CD4-positive, alpha-beta T cell treated with Interleukin-4 for 1 hour (primary cell): ENCODE measurements around the gene PRKCH.
A peak's percentile ranks its signal among the peaks of the same experiment; 100 is the strongest.
"Not testable (repeated sequence)": the region's sequence is repeated elsewhere in the genome, so short reads cannot be mapped to it uniquely, and the experiment has no call there.

Experiments used
- DNase-seq, 2 donors: peaks; one replicate each; pipeline ENCODE4 v3.0.0-alpha.2; 2020 to 2022

Gene PRKCH

DNA sequence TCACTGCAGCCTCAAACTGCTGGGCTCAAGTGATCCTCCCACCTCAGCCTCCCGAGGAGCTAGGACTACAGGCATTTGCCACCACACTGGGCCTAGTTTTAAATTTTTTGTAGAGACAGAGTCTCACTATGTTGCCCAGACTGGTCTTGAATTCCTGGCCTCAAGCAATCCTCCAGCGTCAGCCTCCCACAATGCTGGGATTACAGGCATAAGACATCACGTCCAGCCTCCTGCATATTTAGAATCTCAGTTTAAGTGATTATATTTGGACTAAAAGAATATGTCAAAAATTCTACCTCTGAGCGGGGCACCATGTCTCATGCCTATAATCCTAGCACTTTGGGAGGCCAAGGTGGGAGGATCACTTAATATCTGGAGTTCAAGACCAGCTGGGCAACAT lies 12.7 kb upstream of the PRKCH start:
- not testable (repeated sequence) for DNase-seq

GRCh38 chr14:61315313-61315712 lies 6.1 kb upstream of the PRKCH start:
- no peak for DNase-seq

DNA sequence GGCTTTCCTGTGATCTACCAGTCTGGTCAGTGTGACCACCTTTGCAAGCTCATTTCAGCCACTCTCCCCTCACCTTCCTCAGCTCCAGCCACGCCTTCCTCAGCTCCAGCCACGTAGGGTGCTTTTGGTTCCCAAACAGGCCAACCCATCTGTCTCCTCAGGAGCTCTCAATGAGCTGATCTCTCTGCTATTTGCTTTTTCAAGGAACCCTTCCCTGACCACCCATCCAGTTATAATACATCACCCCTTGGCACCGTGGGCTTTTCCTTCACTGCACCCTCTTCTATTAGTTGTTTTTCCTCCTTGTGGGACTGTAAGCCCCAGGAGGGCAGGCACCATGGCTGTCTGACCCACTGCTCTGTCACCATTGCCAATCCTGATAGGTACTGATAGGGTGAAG lies 2.3 kb upstream of the PRKCH start:
- no peak for DNase-seq

DNA sequence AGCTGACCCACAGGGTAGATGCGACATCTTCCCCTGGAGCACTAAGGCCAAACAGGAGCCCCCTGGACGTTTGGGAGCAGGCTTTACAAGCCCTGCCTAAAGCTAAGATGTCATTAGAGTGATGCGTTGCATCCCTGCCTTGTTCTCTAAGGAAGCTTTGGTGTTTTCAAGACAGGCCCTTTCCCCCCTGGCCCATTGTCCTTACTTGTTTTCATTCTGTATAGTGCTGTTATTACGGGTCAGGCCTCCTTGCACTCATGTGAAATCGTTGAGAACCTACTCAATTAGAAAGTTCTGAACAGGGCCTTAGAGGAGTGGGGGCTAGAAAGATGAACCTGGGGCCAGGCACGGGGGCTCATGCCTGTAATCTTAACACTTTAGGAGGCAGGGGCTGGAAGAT lies 1.7 kb upstream of the PRKCH start:
- no peak for DNase-seq

- not testable (repeated sequence) for DNase-seq
These were observed 1.2 kb upstream of the PRKCH start for GRCh38 chr14:61320170-61320569.

DNA sequence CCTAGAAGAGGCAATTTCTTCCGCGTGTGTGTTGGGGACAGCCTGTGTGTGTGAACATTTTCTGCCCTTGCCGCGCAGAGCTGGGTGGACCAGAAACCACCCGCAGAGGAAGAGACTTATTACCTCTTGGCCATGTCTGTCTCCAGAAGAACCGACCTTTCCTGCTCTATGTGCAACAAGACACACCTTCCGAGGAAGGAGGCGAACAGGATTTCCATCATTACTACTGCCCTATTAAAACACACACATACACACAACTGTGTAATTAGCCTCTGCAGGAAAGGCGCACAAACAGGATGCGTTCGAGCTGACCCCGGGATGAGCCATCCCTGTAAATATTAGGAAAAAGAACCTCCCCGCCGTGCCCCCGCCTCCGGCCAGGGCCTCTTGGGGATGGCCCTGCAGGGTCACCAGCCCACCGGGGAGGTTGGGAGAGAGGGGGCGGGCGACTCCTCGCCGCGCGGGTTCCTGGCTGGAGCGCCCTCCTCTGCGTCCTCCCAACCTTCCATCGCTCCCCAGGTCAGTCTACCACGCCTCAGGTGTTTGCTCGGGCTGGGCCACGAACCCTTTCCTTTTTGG lies 484 bp upstream of the PRKCH start:
- DNase-seq: peak in 1 of 2 donors; percentile 9

GRCh38 chr14:61322011-61322798 lies 826 bp downstream of the PRKCH start:
- peak; percentile 43 to 60 for DNase-seq

DNA sequence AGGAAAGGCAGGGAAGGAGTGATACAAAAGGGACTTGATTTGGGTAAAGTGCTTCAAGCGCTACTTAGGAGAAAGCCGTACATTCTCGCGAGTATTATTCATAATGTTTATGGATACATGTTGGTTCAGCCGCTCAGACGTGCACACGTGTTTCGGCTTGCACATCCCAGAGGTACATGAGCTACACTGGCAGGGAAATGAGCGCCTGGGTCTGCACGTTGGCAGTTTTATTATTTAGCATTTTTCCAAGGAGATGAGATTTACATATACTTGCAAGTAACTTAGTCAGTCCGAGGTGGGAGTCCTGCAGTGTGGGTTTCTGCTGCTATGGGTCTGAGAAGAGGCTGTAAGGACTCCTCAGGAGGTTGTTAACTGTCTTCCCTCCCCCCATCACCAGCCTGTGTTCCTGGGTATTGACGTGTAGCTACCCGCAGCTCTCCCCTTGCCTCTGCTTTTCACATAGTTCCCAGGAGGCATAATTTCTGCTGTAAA lies 1.5 kb downstream of the PRKCH start:
- DNase-seq: peak; percentile 77 to 79

DNA sequence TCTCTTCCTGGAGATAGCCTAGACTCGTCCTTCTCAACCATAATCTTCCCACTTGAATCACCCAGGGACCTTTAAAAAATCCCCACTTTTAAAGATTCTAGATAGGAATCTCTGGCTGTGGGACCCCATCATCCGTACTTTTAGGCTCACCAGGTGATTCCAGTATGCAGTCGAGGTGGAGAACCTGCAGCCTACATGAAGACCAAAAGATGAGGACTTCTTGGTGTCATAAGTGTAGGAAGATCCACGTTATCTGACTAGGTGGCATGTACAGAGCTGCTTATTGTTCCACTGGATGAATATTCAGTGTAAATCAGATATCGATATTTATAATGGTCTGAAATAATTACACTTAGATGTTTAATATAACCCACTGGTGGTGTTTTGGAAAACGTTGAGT lies 2.6 kb downstream of the PRKCH start:
- DNase-seq: peak in 1 of 2 donors; percentile 33

DNA sequence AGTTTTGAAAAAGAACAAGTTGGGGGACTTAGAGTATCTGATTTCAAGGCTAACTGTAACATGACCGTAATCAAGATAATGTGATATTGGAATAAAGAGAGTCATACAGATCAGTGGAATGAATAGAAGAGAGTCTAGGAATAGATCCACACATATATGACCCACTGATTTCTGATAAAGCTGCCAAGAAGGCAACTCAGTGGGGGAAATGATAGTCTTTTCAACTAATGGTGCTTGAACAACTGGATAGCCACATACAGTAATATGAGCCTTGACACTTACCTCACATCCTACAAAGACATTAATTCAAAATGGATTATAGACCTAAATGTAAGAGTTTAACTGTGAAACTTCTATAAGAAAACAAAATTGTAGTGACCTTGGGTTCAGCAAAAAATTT lies 3.8 kb downstream of the PRKCH start:
- no peak for DNase-seq

- DNase-seq: peak in 1 of 2 donors; percentile 46
These were observed 4.8 kb downstream of the PRKCH start for GRCh38 chr14:61326146-61326545.

DNA sequence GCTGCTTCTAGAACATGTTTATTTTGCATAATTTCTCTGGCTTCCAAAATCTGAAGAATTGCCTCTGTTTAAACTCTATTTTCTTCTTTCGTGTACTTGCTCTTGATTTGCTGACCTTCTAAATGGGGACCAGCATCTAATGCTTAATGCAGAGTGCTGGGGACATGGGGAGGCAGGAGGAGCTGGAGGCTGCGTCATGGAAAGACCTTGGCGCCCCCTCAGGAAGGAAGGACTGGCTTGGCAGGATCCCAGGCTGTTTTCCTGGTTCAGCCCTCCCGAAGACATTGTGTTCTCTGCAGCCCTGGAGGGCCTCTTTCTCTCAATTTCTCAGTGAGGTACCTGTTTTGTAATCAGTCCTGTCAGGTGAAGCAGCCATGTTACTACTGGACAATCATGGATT lies 5.5 kb downstream of the PRKCH start:
- DNase-seq: peak in 1 of 2 donors; percentile 47

- DNase-seq: peak in 1 of 2 donors; percentile 31
These were observed 7.4 kb downstream of the PRKCH start for GRCh38 chr14:61328626-61329262.

GRCh38 chr14:61329478-61330051 lies 8.2 kb downstream of the PRKCH start:
- DNase-seq: peak in 1 of 2 donors; percentile 36

- DNase-seq: peak in 1 of 2 donors; percentile 53
These were observed 9.1 kb downstream of the PRKCH start for GRCh38 chr14:61330511-61330910.

GRCh38 chr14:61331992-61332657 lies 10.7 kb downstream of the PRKCH start:
- peak in 1 of 2 donors; percentile 21 for DNase-seq

DNA sequence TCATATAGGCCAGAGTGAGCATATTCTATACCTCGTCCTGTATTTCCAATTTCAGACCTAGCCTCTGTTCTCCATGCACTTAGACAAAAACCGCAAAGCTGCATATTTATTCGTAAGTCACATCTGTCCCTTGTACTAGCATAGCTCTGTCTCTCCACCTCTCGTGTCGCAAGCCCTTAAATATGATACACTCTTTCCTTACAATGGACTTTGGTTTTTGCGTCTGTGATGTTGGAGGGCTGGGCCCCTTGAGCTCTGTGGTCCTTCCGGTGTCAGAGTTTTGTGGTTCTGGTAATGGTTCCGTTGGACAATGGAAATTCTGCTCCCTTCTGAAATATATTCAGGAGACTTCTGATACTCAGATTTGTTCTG lies 11.3 kb downstream of the PRKCH start:
- peak; percentile 33 to 58 for DNase-seq

DNA sequence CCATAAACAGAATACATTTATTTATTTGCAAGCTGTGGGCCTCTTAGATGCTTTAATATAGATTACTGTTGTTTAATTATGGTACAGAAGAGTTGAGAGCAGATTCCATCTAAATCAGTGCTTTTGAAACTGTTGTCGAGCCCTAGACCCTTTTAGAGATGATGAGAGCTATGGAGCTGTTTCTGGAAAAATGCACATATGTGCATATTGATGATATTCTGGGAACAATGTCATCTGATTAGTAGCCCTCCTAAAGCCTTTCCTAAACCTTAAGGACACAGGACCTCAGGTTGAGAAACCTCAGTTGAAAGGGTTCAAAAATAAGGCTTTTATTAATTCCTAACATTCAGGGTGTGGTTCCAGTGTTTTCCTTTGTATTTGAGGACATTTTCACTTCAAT lies 11.7 kb downstream of the PRKCH start:
- no peak for DNase-seq

DNA sequence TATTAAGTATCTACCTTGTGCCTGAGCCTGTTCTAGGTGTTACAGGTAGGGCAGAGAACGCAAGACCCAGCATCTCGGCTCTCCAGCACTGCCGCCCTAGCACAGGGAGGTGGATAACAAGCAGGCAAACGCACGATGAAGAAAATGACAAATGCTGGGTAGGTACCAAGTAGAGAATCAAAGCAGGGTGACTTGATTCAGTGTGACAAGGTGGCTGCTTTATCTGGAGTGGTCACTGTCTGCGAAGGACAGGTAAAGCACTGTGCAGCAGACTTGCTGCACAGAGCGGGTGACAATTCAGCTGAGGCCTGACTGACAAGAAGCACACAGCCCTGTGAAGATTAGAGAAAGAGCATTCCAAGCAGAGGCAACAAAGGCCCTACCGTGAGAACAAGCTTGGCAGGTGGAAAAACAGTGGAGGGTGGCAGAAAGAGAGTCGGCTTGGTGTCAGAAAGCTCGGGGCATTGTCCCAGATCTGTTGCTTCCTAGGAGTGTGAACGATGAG lies 12.9 kb downstream of the PRKCH start:
- DNase-seq: peak; percentile 40 to 57

GRCh38 chr14:61335049-61335448 lies 13.7 kb downstream of the PRKCH start:
- DNase-seq: peak; percentile 52 to 72

- DNase-seq: peak; percentile 72 to 86
These were observed 14.4 kb downstream of the PRKCH start for GRCh38 chr14:61335671-61336275.

- DNase-seq: peak; percentile 92
These were observed 16.5 kb downstream of the PRKCH start for GRCh38 chr14:61337893-61338292.
